Testis (tissue), 3 donors: Measurements from ENCODE around the gene DAZAP1. TPM values are rescaled to one million over a fixed set of nuclear protein-coding genes. Genes with fewer than 3 reads are reported as not detected.

Experiments
- DNase-seq: peaks from one replicate; pipeline ENCODE4 v3.0.0-alpha.2; 2019
- H3K27ac ChIP-seq, 2 donors: fragments of 200-600 bp; sonication (generic); one replicate each; pipeline ENCODE4 v1.5.1; 2019
- H3K27me3 ChIP-seq: fragments of 200-600 bp; sonication (generic); one replicate; pipeline ENCODE4 v1.5.1; 2019
- H3K36me3 ChIP-seq: fragments of 200-600 bp; sonication (generic); one replicate; pipeline ENCODE4 v1.5.1; 2017; ENCODE audit warnings: low read depth; ENCODE audit errors: missing control alignments
- H3K4me1 ChIP-seq: fragments of 200-600 bp; sonication (generic); one replicate; pipeline ENCODE4 v1.5.1; 2019
- H3K4me3 ChIP-seq, 2 donors: fragments of 200-600 bp; sonication (generic); one replicate each; pipeline ENCODE4 v1.5.1; 2017 to 2019
- H3K9me3 ChIP-seq: fragments of 200-600 bp; sonication (generic); one replicate; pipeline ENCODE4 v1.5.1; 2017
- POLR2A ChIP-seq: fragments of 450-650 bp; IDR thresholded peaks from one replicate; pipeline ENCODE4 v1.6.1; 2017; ENCODE audit warnings: antibody characterized with exemption, mild to moderate bottlenecking, moderate library complexity
- WGBS, 2 donors: methylation state at CpG; one replicate each; pipeline ENCODE4 v1.1.5; 2018; 5-methylcytosine and 5-hydroxymethylcytosine counted together
- intact Hi-C: fragments of 100-400 bp; cut with DNase I; formaldehyde crosslinking; loops from one replicate; pipeline ENCODE4 v1.15.1; 2023; ENCODE audit warnings: low total_unique reads
- polyA plus RNA-seq: library from polyadenylated mRNA; stranded (reverse); fragments of 350-450 nt; fragmentation: Illumina TruSeq; extraction: RNeasy Lipid Tissue Mini Kit (QIAGEN cat#74804); gene quantifications from one replicate; pipeline ENCODE4 v1.2.3, GENCODE V29; 2014; ENCODE audit warnings: low read depth, low replicate concordance; ENCODE audit not compliant: insufficient read depth
- total RNA-seq, 2 donors: library from RNA; depleted of rRNA; stranded (reverse); fragments of >200 nt; gene quantifications; one replicate each; pipeline ENCODE4 v1.2.3, GENCODE V29; 2016
- TF ChIP-seq, protein P1 (sequence below), 3 experiments: fragments of 450-650 bp in 2 of 3; fragments of 200-600 bp in 1 of 3; sonication (generic) in 1 of 3; IDR thresholded peaks; one replicate each; pipeline ENCODE4 v1.5.1; 2016 to 2019; ENCODE audit warnings: antibody characterized with exemption in 3 of 3, mild to moderate bottlenecking in 2 of 3, moderate library complexity in 1 of 3

The DAZAP1 gene
- total and polyA plus RNA-seq, 3 donors from 2014 or later: 97.9 to 215 (median 99.6) TPM

DNA sequence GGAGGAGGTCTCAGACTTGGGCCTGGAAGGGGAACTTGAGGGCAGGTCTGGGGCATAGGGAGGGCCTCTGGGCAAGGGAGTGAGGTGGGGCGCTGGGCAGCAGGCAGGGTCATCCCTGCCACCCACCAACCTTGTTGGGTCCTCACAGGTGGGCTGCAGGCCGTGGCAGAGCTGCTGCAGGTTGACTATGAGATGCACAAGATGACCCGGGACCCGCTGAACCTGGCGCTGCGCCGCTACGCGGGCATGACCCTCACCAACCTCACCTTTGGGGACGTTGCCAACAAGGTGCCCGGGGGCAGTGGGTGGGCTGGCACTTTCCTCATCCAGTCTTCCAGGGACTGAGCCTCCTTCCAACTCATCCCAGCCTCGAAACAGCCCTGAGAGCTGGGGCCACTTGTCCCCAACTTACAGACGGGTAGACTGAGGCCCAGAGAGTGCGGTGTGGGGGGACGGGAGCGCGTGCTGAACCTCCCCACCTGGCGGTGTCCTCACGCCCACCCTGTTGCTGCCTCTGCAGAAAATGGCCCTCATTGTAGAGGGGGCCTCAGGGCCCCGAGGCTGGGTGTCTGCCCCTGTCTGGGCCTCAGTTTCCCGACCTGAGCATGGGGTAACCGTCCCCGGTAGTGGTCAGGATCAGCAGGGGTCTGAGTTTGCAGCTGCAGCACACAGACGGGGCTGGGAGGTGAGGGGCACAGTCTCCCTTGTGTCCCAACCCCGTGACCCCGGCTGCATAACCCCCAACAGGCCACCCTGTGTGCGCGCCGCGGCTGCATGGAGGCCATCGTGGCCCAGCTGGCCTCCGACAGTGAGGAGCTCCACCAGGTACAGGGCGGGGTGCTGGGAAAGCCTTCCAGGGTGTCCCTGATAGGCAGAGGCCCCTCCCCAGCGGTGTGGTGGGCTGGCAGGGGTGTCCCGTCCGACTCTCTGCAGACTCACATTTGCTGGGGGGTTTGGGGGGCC is 52.9 kb downstream of the DAZAP1 start:
- H3K27me3 ChIP-seq: no peaks in the 10 kb centered on the region

DNA sequence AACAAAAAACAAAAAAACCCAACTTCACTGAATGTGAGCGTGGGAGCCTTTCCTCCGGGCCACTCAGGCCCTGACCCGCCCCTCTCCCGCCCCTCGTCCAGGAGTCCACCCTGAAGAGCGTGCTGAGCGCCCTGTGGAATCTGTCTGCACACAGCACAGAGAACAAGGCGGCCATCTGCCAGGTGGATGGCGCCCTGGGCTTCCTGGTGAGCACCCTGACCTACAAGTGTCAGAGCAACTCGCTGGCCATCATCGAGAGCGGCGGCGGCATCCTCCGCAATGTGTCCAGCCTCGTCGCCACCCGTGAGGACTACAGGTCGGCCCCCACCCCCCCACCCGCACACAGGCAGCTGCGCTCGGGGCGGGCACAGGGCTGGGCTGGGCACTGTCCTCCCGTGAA is 54.5 kb downstream of the DAZAP1 start:
- DNase-seq: no peak
- TF ChIP-seq, protein P1, sequence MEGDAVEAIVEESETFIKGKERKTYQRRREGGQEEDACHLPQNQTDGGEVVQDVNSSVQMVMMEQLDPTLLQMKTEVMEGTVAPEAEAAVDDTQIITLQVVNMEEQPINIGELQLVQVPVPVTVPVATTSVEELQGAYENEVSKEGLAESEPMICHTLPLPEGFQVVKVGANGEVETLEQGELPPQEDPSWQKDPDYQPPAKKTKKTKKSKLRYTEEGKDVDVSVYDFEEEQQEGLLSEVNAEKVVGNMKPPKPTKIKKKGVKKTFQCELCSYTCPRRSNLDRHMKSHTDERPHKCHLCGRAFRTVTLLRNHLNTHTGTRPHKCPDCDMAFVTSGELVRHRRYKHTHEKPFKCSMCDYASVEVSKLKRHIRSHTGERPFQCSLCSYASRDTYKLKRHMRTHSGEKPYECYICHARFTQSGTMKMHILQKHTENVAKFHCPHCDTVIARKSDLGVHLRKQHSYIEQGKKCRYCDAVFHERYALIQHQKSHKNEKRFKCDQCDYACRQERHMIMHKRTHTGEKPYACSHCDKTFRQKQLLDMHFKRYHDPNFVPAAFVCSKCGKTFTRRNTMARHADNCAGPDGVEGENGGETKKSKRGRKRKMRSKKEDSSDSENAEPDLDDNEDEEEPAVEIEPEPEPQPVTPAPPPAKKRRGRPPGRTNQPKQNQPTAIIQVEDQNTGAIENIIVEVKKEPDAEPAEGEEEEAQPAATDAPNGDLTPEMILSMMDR (IDR thresholded peaks at IDR 0.05): no peak
- no peak for TF ChIP-seq POLR2A
- 96% methylated on average over 9 to 24 of the region's 24 CpGs for WGBS, 2 donors
- no peaks in the 10 kb centered on the region for H3K27me3 ChIP-seq
- H3K9me3 ChIP-seq: no peaks in the 10 kb centered on the region
- no peak overlapping the region for H3K27ac ChIP-seq
- no peaks in the 10 kb centered on the region for H3K36me3 ChIP-seq
- H3K4me3 ChIP-seq: no peak overlapping the region
- intact Hi-C loops: no loop called here
- H3K4me1 ChIP-seq: peaks cover 6% of the 10 kb centered on the region

More for the DNA sequence above, 52.9 kb downstream of the DAZAP1 start:
- TF ChIP-seq, protein P1 (IDR thresholded peaks at IDR 0.05): no peak
- TF ChIP-seq POLR2A: no peak
- Histone ChIP-seq H3K4me1 (peaks cover 1% of the 10 kb centered on the region), H3K9me3 (no peaks in the 10 kb centered on the region), H3K4me3 (no peak overlapping the region), H3K27ac (no peak overlapping the region), H3K36me3 (no peaks in the 10 kb centered on the region)
- no peak for DNase-seq
- intact Hi-C loops: no loop called here
- WGBS, 2 donors: 89 to 90% methylated on average over 12 to 36 of the region's 36 CpGs

DNA sequence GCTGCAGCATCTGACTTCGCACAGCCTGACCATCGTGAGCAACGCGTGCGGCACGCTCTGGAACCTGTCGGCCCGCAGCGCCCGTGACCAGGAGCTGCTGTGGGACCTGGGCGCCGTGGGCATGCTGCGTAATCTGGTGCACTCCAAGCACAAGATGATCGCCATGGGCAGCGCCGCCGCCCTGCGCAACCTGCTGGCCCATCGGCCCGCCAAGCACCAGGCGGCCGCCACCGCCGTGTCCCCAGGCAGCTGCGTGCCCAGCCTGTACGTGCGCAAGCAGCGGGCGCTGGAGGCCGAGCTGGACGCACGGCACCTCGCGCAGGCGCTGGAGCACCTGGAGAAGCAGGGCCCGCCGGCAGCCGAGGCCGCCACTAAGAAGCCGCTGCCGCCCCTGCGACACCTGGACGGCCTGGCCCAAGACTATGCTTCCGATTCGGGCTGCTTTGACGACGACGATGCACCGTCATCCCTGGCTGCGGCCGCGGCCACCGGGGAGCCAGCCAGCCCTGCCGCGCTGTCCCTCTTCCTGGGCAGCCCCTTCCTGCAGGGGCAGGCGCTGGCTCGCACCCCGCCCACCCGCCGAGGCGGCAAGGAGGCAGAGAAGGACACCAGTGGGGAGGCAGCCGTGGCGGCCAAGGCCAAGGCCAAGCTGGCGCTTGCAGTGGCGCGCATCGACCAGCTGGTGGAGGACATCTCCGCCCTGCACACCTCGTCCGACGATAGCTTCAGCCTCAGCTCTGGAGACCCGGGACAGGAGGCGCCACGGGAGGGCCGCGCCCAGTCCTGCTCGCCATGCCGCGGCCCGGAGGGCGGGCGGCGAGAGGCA is 58.0 kb downstream of the DAZAP1 start:
- TF ChIP-seq, protein P1 (IDR thresholded peaks at IDR 0.05): peak; percentile 41 to 56 (median 47)
- no peak for TF ChIP-seq POLR2A
- 64 to 86% methylated on average over 17 to 51 of the region's 83 CpGs for WGBS, 2 donors
- no peaks in the 10 kb centered on the region for H3K27me3 ChIP-seq
- intact Hi-C loops: no loop called here
- peak; percentile 78 for DNase-seq
- H3K9me3 ChIP-seq: no peaks in the 10 kb centered on the region
- peaks cover 13% of the 10 kb centered on the region for H3K4me1 ChIP-seq
- H3K4me3 ChIP-seq: no peak overlapping the region
- no peak overlapping the region for H3K27ac ChIP-seq
- H3K36me3 ChIP-seq: no peaks in the 10 kb centered on the region

DNA sequence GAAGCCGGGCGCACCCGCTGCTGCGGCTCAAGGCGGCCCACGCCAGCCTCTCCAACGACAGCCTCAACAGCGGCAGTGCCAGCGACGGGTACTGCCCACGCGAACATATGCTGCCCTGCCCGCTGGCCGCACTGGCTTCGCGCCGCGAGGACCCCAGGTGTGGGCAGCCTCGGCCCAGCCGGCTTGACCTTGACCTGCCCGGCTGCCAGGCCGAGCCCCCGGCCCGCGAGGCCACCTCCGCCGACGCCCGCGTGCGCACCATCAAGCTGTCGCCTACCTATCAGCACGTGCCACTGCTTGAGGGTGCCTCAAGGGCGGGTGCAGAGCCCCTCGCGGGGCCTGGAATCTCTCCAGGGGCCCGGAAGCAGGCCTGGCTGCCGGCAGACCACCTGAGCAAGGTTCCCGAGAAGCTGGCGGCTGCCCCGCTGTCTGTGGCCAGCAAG is 58.7 kb downstream of the DAZAP1 start:
- intact Hi-C loops: no loop called here
- WGBS, 2 donors: 58% methylated on average over 37 of the region's 41 CpGs; no CpG with 5 or more reads in 1 of the 2 donors
- Histone ChIP-seq H3K27ac (no peak overlapping the region), H3K4me1 (peaks cover 17% of the 10 kb centered on the region), H3K9me3 (no peaks in the 10 kb centered on the region), H3K27me3 (no peaks in the 10 kb centered on the region), H3K36me3 (no peaks in the 10 kb centered on the region), H3K4me3 (no peak overlapping the region)
- DNase-seq: no peak
- TF ChIP-seq, protein P1 (IDR thresholded peaks at IDR 0.05): no peak
- no peak for TF ChIP-seq POLR2A
